Astrocyte (in vitro differentiated cells and primary cell): Measurements from ENCODE around the gene SFT2D2.

Experiments used
- CTCF ChIP-seq: IDR thresholded peaks from 2 replicates; pipeline ENCODE4 v1.5.1; 2011; ENCODE audit warnings: low read depth, mild to moderate bottlenecking, inconsistent platforms, low read length, moderate library complexity; ENCODE audit not compliant: insufficient read depth
- EZH2 ChIP-seq: IDR thresholded peaks from 2 replicates; pipeline ENCODE4 v1.6.1; 2012; ENCODE audit warnings: mild to moderate bottlenecking, low read length, inconsistent platforms; ENCODE audit not compliant: insufficient read depth

- no peak for TF ChIP-seq CTCF
- no peak for TF ChIP-seq EZH2
These were observed 5.3 kb upstream of the SFT2D2 start for GRCh38 chr1:168220470-168220871.
